ENCODE data around the gene TRIM72. TPM values are rescaled to one million over a fixed set of nuclear protein-coding genes. Genes with fewer than 3 reads are reported as not detected.
A peak's percentile ranks its signal among the peaks of the same experiment; 100 is the strongest.
"Not testable (repeated sequence)": the region's sequence is repeated elsewhere in the genome, so short reads cannot be mapped to it uniquely, and the experiment has no call there.

The TRIM72 gene
- total RNA-seq, 1 donor: under 0.01 TPM

DNA sequence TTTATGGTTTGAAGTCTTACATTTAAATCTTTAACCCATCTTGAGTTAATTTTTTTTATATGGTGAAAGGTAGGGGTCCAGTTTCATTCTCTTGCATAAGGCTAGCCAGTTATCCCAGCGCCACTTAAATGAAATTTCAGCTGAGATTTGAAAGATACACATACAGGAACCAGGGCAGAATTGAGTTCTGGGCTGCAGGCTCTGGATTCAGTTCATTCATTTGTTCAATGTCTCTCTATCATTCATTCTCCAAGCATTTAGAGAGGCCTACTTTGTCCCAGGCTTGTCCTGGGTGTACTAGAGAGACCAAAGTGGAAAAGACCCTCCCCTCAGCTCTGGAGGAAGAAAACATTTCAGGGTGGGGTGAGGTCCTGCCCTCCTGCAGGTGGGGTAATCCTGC, 577 bp upstream of the TRIM72 start:
- no peak for DNase-seq (ENCODE audit: low read depth in 2 of 3, low spot score in 2 of 3)

DNA sequence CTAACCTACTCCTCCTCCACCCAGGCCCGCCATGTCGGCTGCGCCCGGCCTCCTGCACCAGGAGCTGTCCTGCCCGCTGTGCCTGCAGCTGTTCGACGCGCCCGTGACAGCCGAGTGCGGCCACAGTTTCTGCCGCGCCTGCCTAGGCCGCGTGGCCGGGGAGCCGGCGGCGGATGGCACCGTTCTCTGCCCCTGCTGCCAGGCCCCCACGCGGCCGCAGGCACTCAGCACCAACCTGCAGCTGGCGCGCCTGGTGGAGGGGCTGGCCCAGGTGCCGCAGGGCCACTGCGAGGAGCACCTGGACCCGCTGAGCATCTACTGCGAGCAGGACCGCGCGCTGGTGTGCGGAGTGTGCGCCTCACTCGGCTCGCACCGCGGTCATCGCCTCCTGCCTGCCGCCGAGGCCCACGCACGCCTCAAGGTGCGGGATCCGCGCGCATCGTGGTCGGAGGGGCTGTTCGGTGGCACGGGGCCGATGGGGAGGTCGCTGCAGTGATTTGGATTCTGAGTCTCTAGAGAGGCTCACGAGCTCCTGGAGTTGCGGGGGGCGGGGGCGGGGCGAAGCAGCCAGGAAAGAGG, 878 bp downstream of the TRIM72 start:
- peak in 1 of 3 donors; percentile 49 for DNase-seq (ENCODE audit: low read depth in 2 of 3, low spot score in 2 of 3)

DNA sequence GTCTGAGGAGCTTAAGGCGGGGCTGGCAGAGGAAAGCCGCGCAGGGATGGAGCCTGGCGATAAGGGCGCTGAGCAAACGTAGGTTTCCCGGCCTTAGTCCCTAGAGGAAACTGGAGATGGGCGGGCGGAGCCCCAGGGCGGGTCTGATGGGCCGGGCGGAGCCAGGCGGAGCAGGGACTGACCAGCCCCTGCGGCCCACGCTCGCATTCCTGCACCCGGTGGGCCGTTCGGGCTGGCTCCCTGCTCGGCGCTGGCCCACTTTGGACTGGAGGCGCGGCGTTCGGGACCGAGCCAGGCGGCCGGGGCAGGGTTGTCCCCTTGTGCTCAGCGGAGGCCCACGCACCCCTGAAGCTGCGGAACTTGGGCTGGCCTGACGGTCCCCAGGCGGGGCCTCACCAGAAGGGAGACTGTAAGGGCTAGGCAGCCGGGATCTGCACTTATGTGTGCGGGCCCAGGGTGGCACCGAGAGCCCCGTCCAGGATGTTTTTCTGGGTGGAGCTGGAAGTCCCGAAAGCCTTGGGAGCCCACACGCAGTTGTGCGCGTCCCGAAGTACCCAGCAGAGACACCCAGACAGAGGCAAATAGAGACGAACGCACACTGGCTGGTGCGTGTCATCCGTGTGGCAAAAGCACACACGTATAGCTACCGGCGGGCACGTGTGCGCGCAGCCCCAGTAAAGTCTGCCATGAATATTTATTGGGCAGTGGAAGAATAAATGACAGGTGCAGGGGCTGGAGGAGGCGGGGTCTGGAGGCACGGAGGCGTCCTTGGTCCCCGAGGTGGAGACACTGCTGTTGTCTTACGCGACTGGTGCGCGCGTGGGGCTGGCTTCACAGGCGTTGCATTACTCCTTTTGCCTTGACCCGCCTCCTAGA, 1.6 kb downstream of the TRIM72 start:
- DNase-seq (ENCODE audit: low read depth in 2 of 3, low spot score in 2 of 3): no peak

DNA sequence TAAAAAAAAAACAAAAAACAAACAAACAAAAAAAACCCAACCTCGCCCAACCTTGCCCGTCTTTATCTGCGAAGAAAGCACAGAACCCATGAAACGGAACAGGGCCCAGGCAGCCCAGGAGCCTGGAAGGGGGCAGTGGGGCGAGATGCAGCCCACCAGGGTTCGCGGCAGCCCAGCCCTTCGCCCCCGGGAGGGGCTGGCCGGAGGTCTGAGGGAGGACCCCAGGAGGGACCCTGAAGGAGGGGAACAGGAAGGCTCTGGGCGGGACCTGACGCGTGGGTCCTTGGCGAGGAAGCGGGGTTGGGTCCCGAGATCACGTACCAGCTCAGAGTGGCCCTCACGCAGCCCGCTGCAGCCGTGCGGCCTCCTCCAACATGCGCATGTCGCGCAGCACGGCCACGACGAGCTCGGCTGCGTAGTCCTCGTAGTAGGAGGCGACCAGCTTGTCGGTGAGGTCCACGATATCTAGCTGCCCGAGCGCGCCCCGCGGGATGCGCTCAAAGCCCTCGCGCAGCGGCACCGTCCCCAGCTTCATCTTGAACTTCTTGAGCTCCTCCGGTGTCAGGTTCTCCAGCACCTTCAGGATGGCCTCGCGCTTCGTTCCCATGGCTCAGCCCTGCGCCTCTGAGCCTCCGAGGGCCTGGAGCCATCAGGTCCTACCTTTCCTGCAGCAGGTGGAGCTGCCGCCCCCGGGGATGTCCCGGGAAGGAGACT, 2.7 kb downstream of the TRIM72 start, which contains the start of gene PYDC1:
Gene PYDC1 (minus strand): TSS at position 714 of the 714 bp plus-strand sequence. CDS start 107 bp downstream, at position 607.
- DNase-seq (ENCODE audit: low read depth in 2 of 3, low spot score in 2 of 3): no peak

DNA sequence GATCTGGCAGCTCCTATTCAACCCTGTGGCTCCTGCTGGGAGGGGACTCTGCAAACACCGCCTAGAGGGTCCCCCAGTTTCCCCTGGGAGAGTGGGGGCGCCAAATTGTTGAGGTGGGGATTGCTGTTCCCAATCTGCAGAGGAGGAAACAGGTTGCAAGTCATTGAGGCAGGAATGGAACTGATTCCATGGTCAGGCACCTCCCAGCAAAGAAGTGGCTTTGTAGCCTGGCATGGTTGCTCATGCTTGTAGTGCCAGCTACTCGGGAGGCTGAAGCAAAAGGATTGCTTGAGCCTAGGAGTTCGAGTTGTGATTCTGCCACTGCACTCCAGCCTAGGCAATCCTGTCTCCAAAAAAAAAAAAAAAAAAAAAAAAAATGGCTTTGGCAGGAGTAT, 3.2 kb downstream of the TRIM72 start:
- DNase-seq (ENCODE audit: low read depth in 2 of 3, low spot score in 2 of 3): no peak

DNA sequence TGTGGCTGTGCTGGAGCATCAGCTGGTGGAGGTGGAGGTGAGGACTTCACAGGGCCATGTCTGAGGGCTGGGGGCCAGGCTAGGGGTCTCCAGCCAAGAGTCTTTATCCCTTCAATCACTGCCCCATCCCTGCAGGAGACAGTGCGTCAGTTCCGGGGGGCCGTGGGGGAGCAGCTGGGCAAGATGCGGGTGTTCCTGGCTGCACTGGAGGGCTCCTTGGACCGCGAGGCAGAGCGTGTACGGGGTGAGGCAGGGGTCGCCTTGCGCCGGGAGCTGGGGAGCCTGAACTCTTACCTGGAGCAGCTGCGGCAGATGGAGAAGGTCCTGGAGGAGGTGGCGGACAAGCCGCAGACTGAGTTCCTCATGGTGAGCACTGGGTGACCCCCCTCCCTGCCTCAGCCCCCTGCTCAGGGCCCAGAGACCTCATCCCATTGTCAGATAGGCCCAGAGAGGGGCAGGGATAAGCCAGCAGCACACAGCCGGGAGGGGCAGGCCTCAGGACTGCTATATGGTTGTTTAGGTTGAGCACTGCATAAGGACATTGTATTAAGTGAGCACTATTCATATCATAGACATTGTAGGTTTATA, 5.3 kb downstream of the TRIM72 start:
- no peak for DNase-seq (ENCODE audit: low read depth in 2 of 3, low spot score in 2 of 3)

DNA sequence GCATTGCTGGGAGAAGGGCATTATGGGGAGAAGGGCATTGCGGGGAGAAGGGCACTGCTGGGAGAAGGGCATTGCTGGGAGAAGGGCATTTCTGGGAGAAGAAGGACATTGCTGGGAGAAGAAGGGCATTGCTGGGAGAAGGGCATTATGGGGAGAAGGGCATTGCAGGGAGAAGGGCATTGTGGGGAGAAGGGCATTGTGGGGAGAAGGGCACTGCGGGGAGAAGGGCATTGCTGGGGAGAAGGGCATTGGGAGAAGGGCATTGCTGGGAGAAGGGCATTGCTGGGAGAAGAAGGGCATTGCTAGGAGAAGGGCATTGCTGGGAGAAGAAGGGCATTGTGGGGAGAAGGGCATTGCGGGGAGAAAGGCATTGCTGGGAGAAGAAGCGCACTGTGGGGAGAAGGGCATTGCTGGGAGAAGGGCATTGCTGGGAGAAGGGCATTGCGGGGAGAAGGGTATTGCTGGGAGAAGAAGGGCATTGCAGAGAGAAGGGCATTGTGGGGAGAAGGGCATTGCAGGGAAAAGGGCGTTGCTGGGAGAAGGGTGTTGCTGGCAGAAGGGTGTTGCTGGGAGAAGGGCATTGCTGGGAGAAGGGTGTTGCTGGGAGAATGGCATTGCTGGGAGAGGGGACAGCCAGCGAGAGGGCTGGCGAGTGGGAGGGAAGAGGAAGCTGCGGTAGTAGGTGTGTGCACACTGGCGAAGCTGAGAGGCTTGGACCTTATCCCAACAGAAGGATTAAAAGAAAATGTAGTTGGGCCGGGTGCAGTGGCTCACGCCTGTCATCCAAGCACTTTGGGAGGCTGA, 7.6 kb downstream of the TRIM72 start:
- DNase-seq (ENCODE audit: low read depth in 2 of 3, low spot score in 2 of 3): no peak

DNA sequence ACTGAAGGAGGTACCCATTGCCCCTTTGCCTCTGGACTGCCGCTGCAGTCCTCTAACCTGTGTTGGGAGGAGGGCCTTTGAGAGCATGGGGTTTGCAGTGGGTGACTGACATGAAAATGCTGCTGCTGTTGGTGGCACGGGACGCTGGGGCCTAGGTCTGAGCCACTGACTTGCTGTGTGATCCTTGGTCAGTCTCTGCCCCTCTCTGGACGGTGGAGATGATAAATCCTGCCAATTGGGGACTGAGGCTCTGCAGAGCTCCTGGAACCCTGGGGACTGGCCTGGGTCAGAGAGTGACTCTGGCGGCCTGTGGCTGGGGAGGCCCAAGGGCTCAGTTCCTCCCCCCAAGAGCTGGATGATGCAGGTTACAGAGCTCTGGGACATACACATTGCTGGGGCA, 9.1 kb downstream of the TRIM72 start:
- DNase-seq (ENCODE audit: low read depth in 2 of 3, low spot score in 2 of 3): no peak

DNA sequence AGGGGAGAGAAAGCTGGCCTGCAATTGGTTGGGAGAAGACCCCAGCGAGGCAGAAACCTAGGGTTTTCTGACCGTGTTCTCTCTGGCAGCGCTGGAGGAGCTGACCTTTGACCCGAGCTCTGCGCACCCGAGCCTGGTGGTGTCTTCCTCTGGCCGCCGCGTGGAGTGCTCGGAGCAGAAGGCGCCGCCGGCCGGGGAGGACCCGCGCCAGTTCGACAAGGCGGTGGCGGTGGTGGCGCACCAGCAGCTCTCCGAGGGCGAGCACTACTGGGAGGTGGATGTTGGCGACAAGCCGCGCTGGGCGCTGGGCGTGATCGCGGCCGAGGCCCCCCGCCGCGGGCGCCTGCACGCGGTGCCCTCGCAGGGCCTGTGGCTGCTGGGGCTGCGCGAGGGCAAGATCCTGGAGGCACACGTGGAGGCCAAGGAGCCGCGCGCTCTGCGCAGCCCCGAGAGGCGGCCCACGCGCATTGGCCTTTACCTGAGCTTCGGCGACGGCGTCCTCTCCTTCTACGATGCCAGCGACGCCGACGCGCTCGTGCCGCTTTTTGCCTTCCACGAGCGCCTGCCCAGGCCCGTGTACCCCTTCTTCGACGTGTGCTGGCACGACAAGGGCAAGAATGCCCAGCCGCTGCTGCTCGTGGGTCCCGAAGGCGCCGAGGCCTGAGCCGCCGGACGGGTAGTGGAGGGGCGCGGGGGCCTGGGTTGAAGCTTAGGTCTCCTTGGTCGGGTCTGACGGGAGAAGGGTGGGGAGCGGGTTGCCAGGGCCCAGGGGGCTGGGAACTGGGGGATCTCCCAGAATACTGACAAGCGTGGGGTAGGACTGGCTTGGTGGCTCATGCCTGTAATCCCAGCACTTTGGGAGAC, 10.4 kb downstream of the TRIM72 start:
- DNase-seq (ENCODE audit: low read depth in 2 of 3, low spot score in 2 of 3): no peak

DNA sequence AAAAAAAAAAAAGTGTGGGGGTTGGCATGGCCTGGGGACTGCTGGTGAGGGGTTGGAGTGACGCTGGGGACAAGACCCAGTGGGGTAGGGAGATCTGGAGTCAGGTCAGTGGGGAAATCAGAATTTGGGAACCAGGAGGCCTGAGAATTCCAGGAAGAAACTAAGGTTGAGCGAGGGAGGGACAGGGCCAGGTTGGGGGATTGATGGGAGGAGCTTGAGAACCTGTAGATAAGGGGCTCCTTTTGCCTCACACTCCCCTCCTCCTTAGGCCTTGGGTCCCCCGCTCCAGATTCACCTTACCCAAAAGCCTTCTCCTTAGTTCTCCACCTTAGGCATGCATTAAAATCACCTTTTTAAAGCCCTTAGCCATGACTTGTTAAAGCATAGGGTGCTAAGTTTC, 11.3 kb downstream of the TRIM72 start:
- DNase-seq (ENCODE audit: low read depth in 2 of 3, low spot score in 2 of 3): no peak

DNA sequence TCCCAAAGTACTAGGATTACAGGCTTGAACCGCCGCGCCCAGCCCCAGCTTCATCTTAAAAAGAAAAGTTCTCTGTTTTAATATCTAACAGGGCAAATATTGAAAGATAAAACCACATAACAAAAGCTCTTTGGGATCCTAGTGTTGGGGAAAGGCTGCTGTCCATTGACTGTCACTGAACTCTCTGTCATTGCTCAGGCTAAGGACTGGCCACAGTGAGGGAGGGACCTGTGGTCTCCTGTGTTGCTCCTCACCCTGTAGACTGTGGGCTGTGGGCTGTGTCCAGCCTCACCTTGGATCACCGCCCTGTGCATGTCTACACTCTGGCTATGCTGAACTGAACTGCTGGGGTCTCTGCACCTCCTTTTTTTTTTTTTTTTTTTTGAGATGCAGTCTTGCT, 14.3 kb downstream of the TRIM72 start:
- DNase-seq (ENCODE audit: low read depth in 2 of 3, low spot score in 2 of 3): no peak

DNA sequence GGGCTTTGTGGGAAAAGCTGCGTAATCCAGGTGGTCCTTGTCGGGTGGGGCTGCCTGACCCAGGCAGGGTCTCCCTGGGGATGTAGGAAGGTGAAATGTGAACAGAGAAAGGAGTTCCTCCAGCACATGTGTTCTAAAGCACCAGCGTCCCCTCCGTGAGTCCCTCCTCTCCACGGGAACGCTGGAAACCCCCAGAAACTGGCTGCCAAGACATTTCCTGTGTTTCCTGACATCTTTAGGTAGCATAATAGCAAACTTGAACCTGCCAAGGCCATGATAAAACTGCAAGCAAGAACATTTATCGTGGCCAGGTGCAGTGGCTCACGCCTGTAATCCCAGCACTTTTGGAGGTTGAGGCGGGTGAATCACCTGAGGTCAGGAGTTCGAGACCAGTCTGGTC, 15.6 kb downstream of the TRIM72 start:
- peak in 2 of 3 donors; percentile 40 to 46 for DNase-seq (ENCODE audit: low read depth in 2 of 3, low spot score in 2 of 3)

DNA sequence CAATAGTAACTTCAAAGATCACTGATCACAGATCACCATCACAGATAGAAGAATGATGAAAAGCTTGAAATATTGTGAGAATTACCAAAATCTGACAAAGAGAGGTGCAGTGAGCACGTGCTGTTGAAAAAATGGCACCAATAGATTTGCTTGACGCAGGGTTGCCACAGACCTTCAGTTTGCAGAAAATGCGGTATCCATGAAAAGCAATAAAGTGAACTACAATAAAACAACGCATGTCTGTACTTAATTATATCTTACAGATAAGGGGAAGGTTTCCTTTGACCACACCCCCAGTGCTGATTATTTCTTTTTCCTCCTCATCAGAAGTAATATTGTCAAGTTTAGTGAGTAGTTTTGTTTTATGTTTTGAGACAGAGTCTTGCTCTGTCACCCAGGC, 24.1 kb downstream of the TRIM72 start:
- no peak for DNase-seq (ENCODE audit: low read depth in 2 of 3, low spot score in 2 of 3)

DNA sequence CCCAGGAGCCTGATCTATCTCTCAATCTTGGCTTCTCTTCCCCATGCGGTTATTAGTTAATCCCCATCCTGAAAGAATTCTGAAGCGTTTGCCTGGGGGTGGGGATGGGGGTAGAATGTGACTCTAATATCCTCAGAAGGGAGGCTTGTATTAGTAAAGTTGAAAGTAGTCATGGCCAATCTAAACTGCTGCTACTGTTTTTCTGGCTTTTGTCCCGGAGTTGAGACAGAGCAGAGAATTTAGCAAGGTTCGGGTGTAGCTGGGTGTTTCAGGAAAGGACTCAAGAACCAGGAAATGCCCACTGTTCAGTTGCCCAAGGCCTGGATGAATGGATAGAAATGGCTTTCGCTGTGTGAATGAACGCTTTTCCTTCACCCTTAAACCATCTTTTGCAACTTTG, 28.3 kb downstream of the TRIM72 start:
- no peak for DNase-seq (ENCODE audit: low read depth in 2 of 3, low spot score in 2 of 3)

DNA sequence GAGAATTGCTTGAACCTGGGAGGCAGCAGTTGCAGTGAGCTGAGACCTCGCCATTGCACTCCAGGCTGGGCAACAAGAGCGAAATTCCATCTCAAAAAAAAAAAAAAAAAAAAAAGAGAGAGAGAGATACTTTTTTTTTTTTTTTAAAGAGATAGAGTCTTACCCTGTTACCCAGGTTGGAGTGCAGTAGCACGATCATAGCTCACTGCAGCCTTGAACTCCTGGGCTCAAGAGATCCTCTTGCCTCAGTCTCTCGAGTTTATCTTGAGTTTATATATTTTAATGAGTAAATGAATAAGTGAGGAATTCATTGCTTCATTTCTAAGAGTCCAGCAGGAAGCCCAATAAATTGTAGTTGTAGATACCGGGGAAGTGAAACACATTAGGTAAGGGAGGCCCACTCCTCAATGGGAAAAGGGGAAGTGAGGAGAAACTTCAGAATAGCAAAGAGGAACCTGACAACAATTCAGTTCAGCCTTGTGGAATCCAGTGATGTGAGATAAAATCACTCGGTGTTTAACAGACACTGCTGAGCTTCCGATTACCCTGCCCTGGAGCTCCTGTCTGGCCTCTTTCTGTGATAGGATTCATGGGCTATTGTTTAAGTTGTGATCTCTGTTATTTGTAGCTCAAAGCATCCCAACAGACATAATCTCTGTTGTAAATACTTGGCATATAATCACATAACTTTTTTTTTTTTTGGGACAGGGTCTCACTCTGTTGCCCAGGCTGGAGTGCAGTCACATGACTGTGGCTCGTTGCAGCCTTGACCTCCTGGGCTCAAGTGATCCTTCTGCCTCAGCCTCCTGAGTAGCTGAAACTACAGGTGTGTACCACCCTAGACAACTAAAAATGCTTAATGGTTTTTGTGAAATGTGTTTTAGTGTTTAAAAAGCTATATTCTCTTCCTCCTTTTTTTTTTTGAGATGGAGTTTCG, 30.1 kb downstream of the TRIM72 start:
- peak in 2 of 3 donors; percentile 64 to 82 for DNase-seq (ENCODE audit: low read depth in 2 of 3, low spot score in 2 of 3)

DNA sequence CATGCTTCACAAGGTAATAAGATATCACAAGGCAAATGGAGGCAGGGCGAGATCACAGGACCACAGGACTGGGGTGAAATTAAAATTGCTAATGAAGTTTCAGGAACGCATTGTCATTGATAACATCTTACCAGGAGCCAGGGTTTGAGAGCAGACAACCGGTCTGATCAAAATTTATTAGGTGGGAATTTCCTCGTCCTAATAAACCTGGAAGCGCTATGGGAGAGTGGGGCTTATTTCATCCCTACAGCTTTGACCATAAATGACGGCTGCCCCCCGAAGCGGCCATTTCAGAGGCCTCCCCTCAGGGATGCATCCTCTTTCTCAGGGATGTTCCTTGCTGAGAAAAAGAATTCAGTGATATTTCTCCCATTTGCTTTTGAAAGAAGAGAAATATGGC, 31.7 kb downstream of the TRIM72 start:
- not testable (repeated sequence) for DNase-seq (ENCODE audit: low read depth in 2 of 3, low spot score in 2 of 3)

DNA sequence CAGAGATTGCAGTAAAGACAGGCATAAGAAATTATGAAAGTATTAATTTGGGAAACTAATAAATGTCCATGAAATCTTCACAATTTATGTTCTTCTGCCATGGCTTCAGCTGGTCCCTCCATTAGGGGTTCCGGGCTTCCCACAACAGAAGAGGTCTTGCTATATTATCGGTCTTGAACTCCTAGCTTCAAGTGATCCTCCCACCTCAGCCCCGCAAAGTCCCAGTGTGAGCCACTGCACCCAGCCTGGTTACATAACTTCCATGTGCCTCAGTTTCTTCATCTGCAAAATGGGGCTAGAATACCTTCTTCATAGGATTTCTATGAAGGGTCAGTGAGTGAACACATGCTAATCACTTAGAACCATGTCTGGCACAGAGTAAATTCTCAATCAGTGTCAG, 32.4 kb downstream of the TRIM72 start:
- no peak for DNase-seq (ENCODE audit: low read depth in 2 of 3, low spot score in 2 of 3)

DNA sequence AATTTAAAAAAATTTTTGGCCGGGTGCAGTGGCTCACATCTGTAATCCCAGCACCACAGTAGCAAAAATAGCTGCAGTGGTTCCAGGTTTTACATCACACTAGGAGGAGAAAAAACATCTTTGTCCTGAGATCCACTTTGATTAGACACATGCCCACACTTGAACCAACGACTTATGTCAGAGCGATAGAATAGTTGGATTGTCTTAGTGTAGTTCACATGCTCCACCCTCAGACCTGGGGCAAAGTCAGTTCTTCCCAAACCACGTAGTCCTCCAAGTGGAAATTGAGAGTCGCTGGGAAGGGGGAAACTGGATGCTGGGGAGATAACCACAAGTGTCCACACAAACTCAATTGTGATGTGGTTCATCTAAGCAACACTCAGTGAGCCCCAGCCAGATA, 34.4 kb downstream of the TRIM72 start:
- DNase-seq (ENCODE audit: low read depth in 2 of 3, low spot score in 2 of 3): no peak
